NCI-H128 (cell line): ENCODE data around the gene EBLN2.

ENCODE experiments used
- DNase-seq: peaks from one replicate; lab custom pipeline; 2025; ENCODE audit not compliant: unreplicated experiment; lab: John Stamatoyannopoulos, UW

The EBLN2 gene

DNA sequence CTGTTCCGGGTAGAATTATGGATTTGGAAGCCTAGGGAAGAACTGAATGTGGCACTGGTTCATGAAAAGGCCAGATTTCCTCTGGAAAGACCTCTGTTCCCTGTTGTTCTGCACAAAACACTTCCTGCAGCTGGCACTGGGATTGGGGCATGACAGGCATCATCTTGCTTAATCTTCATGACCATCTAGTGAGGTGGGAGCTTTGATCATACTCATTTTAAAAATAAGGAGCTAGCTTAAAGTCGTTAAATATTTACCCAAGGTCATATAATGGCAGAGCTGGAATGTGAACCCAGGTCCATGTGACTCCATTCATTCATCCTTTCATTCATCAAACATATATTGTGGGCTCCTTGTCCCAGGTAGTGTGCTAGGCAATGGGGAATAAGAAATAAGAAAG, 40.4 kb downstream of the EBLN2 start:
- DNase-seq = no peak

DNA sequence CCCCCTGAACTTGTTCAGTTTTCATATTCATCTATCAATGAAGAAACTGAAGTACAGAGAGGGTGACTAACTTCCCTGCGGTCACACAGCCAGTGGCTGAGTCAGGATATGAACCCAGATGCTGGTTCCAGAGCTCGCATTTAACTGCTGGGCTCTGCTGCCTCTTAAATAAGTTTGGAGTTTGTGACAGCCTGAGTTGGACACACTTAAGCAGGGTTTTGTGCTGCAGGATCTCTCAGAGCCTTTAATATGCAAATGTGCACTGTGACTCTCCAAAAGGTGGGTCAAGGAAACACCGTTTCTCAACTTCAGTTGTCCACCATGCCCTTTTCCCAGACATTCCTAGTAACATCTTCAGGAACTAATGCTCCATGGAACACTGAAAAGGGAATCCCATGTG, 45.8 kb downstream of the EBLN2 start:
- DNase-seq = no peak

- DNase-seq = no peak
These were observed 46.3 kb downstream of the EBLN2 start for GRCh38 chr3:73107676-73108187.

- DNase-seq = no peak
These were observed 47.3 kb downstream of the EBLN2 start for GRCh38 chr3:73108750-73109149.

DNA sequence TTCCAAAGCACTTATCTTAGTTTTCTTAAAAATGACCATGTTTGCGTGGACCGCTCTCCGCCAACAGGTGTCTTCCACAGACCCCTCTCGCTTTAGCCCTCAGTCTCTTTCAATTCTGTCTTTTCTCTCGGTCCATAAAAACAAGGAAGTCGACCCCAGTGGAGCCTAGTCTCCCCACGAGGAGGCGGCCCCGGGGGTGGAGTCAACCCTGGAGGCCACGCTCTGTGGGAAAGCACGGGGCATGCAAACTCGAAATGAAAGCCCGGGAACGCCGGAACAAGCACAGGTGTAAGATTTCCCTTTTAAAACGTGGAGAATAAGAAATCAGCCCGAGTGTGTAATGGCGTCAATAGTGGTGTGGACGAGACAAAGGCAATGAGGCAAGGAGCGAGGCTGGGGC, 49.1 kb downstream of the EBLN2 start:
- DNase-seq = no peak
